HEK293 (cell line): ENCODE results near the gene SLC37A2.

ENCODE experiments used
- CTCF ChIA-PET: fragments of 350-600 bp; formaldehyde crosslinking; extraction: SDS; loops from one replicate; lab custom pipeline; 2021; ENCODE audit warnings: antibody characterized with exemption; lab: Yijun Ruan, JAX
- POLR2A ChIA-PET: fragments of 300-600 bp; formaldehyde crosslinking; extraction: SDS; loops from one replicate; lab custom pipeline; 2020; ENCODE audit warnings: antibody characterized with exemption, inconsistent platforms; lab: Yijun Ruan, JAX
- H3K27ac ChIP-seq: fragments of 200-500 bp; sonication (Bioruptor generic); 2 replicates; pipeline ENCODE4 v1.5.1; 2014; ENCODE audit warnings: low read depth, low read length, control low read depth, inconsistent platforms; ENCODE audit errors: extremely low read depth
- H3K36me3 ChIP-seq, 2 experiments: fragments of 200-500 bp in 1 of 2; sonication (Bioruptor generic) in 1 of 2; 1 replicate in 1 of 2; 2 replicates in 1 of 2; pipeline ENCODE4 v1.5.1; 2014 to 2017; ENCODE audit warnings: inconsistent platforms in 2 of 2, low read length in 2 of 2; ENCODE audit not compliant: control insufficient read depth in 2 of 2, insufficient read depth in 1 of 2
- H3K4me1 ChIP-seq: fragments of 200-500 bp; sonication (Bioruptor generic); 2 replicates; pipeline ENCODE4 v1.5.1; 2014; ENCODE audit warnings: mild to moderate bottlenecking, low read length, inconsistent platforms; ENCODE audit not compliant: control insufficient read depth, insufficient read depth
- H3K4me3 ChIP-seq: 2 replicates; pipeline ENCODE4 v1.5.1; 2011; ENCODE audit warnings: low read depth, mild to moderate bottlenecking, control low read depth, low read length, moderate library complexity
- H3K9me3 ChIP-seq: fragments of 200-500 bp; sonication (Bioruptor generic); 2 replicates; pipeline ENCODE4 v1.5.1; 2014; ENCODE audit warnings: low read depth, low read length, inconsistent platforms; ENCODE audit not compliant: control insufficient read depth, insufficient read depth
- GLIS1 ChIP-seq: fragments of 450-650 bp; formaldehyde crosslinking; IDR thresholded peaks from 2 replicates; pipeline ENCODE4 v1.5.1; 2016; ENCODE audit warnings: missing biosample characterization, missing genetic modification characterization
- KLF16 ChIP-seq: fragments of 450-650 bp; formaldehyde crosslinking; IDR thresholded peaks from 2 replicates; pipeline ENCODE4 v1.5.1; 2017; ENCODE audit warnings: missing biosample characterization, missing genetic modification characterization
- PRDM1 ChIP-seq: fragments of 450-650 bp; formaldehyde crosslinking; IDR thresholded peaks from 2 replicates; pipeline ENCODE4; 2016; ENCODE audit warnings: missing biosample characterization, missing genetic modification characterization
- PRDM6 ChIP-seq: fragments of 450-650 bp; formaldehyde crosslinking; IDR thresholded peaks from 2 replicates; pipeline ENCODE4 v1.5.1; 2017; ENCODE audit warnings: missing biosample characterization, missing genetic modification characterization
- WT1 ChIP-seq: fragments of 450-650 bp; formaldehyde crosslinking; IDR thresholded peaks from 2 replicates; pipeline ENCODE4 v1.5.1; 2016; ENCODE audit warnings: missing biosample characterization, missing genetic modification characterization
- ZBTB10 ChIP-seq: fragments of 450-650 bp; formaldehyde crosslinking; IDR thresholded peaks from 2 replicates; pipeline ENCODE4 v1.5.1; 2016; ENCODE audit warnings: missing biosample characterization, missing genetic modification characterization
- ZBTB20 ChIP-seq: fragments of 450-650 bp; formaldehyde crosslinking; IDR thresholded peaks from 2 replicates; pipeline ENCODE4 v1.5.1; 2016; ENCODE audit warnings: missing biosample characterization, missing genetic modification characterization
- ZBTB49 ChIP-seq: fragments of 450-650 bp; formaldehyde crosslinking; IDR thresholded peaks from 2 replicates; pipeline ENCODE4 v1.5.1; 2016; ENCODE audit warnings: missing biosample characterization, missing genetic modification characterization, low read depth
- ZBTB7A ChIP-seq: fragments of 450-650 bp; formaldehyde crosslinking; IDR thresholded peaks from 2 replicates; pipeline ENCODE4 v1.5.1; 2016; ENCODE audit warnings: low read depth, missing biosample characterization, missing genetic modification characterization
- ZNF140 ChIP-seq: fragments of 450-650 bp; formaldehyde crosslinking; IDR thresholded peaks from 2 replicates; pipeline ENCODE4 v1.5.1; 2016; ENCODE audit warnings: missing biosample characterization, missing genetic modification characterization
- ZNF146 ChIP-seq: fragments of 450-650 bp; formaldehyde crosslinking; IDR thresholded peaks from 2 replicates; pipeline ENCODE4 v1.5.1; 2016; ENCODE audit warnings: missing biosample characterization, missing genetic modification characterization
- ZNF354C ChIP-seq: fragments of 450-650 bp; formaldehyde crosslinking; IDR thresholded peaks from 2 replicates; pipeline ENCODE4 v1.5.1; 2016; ENCODE audit warnings: missing biosample characterization, missing genetic modification characterization, low read depth, borderline replicate concordance
- ZNF366 ChIP-seq: fragments of 450-650 bp; formaldehyde crosslinking; conservative IDR thresholded peaks from 2 replicates; pipeline ENCODE4 v1.5.1; 2016; ENCODE audit warnings: missing biosample characterization, missing genetic modification characterization
- ZNF549 ChIP-seq: fragments of 450-650 bp; IDR thresholded peaks from 2 replicates; pipeline ENCODE4 v1.5.1; 2018; ENCODE audit warnings: missing biosample characterization, missing genetic modification characterization, mild to moderate bottlenecking, inconsistent platforms, moderate library complexity
- ZNF560 ChIP-seq: fragments of 450-650 bp; formaldehyde crosslinking; IDR thresholded peaks from 2 replicates; pipeline ENCODE4 v1.5.1; 2017; ENCODE audit warnings: missing biosample characterization, missing genetic modification characterization, borderline replicate concordance
- ZNF596 ChIP-seq: fragments of 450-650 bp; IDR thresholded peaks from 2 replicates; pipeline ENCODE4 v1.5.0; 2018; ENCODE audit warnings: missing biosample characterization, mild to moderate bottlenecking, missing genetic modification characterization, moderate library complexity
- ZNF621 ChIP-seq: fragments of 450-650 bp; formaldehyde crosslinking; IDR thresholded peaks from 2 replicates; pipeline ENCODE4 v1.5.1; 2017; ENCODE audit warnings: missing biosample characterization, missing genetic modification characterization
- ZXDB ChIP-seq: fragments of 450-650 bp; formaldehyde crosslinking; IDR thresholded peaks from 2 replicates; pipeline ENCODE4 v1.5.1; 2016; ENCODE audit warnings: missing biosample characterization, missing genetic modification characterization
- TF ChIP-seq, protein P1 (sequence below): fragments of 450-650 bp; formaldehyde crosslinking; IDR thresholded peaks from 2 replicates; pipeline ENCODE4 v1.5.1; 2016; ENCODE audit warnings: missing biosample characterization, missing genetic modification characterization

Gene SLC37A2

GRCh38 chr11:125063429-125064043, 431 bp downstream of the SLC37A2 start:
- CTCF ChIA-PET, result interaction anchor here (0.6 to 1.0 kb wide), 4 partner anchors 77 to 1816 kb away, joined by 3 to 5 read pairs (median 4); no protein-coding TSS in a partner anchor
- no peak overlapping the region for H3K27ac ChIP-seq
- TF ChIP-seq PRDM1 (tag by site-specific recombination), result no peak
- 0 out of 2 replicates have a peak, but pooled peaks have one; percentile 5 for TF ChIP-seq ZBTB20 (tag by site-specific recombination)
- peak; percentile 59 for TF ChIP-seq GLIS1
- POLR2A ChIA-PET, result interaction anchor here (0.6 kb wide), 1 partner anchor 736 kb away, joined by 3 read pairs; no protein-coding TSS in a partner anchor
- H3K9me3 ChIP-seq, result no peaks in the 10 kb centered on the region
- peak overlapping the region; percentile 53 for H3K4me3 ChIP-seq
- no peaks in the 10 kb centered on the region for H3K36me3 ChIP-seq
- no peaks in the 10 kb centered on the region for H3K4me1 ChIP-seq

DNA sequence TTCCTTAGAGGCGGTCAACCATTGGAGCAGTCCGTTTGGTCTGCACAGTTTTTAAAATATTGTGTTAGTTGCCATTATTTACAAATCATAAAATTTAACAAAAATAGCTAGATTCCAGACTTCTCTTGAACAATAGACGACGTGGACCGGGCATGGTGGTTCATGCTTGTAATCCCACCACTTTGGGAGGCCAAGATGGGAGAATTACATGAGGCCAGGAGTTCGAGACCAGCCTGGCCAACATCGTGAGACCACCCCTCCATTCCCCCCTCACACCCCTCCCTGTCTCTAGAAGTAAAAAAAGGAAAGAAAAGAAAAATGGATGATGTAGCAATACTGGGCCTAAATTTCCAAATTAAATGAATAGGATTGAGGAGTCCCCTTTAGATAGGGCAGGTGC, 965 bp downstream of the SLC37A2 start:
- no peaks in the 10 kb centered on the region for H3K4me1 ChIP-seq
- H3K4me3 ChIP-seq, result no peak overlapping the region
- CTCF ChIA-PET, result interaction anchor here (0.9 kb wide), 1 partner anchor 27 kb away, joined by 3 read pairs; no protein-coding TSS in a partner anchor
- POLR2A ChIA-PET, result no interaction called here
- no peaks in the 10 kb centered on the region for H3K9me3 ChIP-seq
- H3K36me3 ChIP-seq, result no peaks in the 10 kb centered on the region
- H3K27ac ChIP-seq, result no peak overlapping the region
- TF ChIP-seq ZBTB7A (no peak), ZNF621 (tag by site-specific recombination) (no peak), ZNF140 (tag by site-specific recombination) (no peak), ZBTB49 (tag by site-specific recombination) (no peak), ZNF549 (tag by site-specific recombination) (no peak), KLF16 (tag by site-specific recombination) (no peak)
- TF ChIP-seq, protein P1, sequence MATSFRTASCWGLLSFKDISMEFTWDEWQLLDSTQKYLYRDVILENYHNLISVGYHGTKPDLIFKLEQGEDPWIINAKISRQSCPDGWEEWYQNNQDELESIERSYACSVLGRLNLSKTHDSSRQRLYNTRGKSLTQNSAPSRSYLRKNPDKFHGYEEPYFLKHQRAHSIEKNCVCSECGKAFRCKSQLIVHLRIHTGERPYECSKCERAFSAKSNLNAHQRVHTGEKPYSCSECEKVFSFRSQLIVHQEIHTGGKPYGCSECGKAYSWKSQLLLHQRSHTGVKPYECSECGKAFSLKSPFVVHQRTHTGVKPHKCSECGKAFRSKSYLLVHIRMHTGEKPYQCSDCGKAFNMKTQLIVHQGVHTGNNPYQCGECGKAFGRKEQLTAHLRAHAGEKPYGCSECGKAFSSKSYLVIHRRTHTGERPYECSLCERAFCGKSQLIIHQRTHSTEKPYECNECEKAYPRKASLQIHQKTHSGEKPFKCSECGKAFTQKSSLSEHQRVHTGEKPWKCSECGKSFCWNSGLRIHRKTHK, result no peak
- TF ChIP-seq, all 188 proteins: peak for 0

DNA sequence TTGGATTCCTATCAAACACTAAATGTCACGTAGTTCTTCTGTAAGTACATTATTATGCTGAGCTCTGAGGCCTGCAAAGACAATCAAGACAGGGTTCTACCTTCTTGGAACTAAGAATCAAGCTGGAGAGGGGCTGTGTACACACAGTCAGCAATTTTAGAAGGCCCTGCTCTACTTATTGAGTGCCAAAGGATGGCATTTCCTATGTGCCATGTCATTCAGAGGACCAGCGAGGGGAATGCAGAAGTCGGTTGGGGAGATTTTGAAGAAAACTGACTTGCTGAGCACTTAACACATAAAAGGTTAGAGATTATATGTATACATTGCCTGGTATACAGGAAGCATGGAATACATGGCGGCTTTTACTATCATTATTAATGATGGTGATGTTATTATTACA, 5.3 kb downstream of the SLC37A2 start:
- TF ChIP-seq WT1 (tag by site-specific recombination) (no peak), ZNF560 (tag by site-specific recombination) (no peak)
- Histone ChIP-seq H3K27ac (no peak overlapping the region), H3K36me3 (no peaks in the 10 kb centered on the region), H3K4me1 (no peaks in the 10 kb centered on the region), H3K4me3 (no peak overlapping the region), H3K9me3 (no peaks in the 10 kb centered on the region)
- ChIA-PET CTCF (no interaction called here), POLR2A (no interaction called here)

- H3K36me3 ChIP-seq, result no peaks in the 10 kb centered on the region
- no peak overlapping the region for H3K27ac ChIP-seq
- H3K9me3 ChIP-seq, result no peaks in the 10 kb centered on the region
- no peaks in the 10 kb centered on the region for H3K4me1 ChIP-seq
- H3K4me3 ChIP-seq, result no peak overlapping the region
- POLR2A ChIA-PET, result no interaction called here
- CTCF ChIA-PET, result interaction anchor here (0.6 to 1.2 kb wide), 2 partner anchors 72 to 73 kb away, joined by 3 read pairs; no protein-coding TSS in a partner anchor
- TF ChIP-seq ZNF596, result no peak
- TF ChIP-seq ZNF366 (tag by site-specific recombination), result no peak
- no peak for TF ChIP-seq ZNF354C
- TF ChIP-seq ZBTB10 (tag by site-specific recombination), result no peak
- TF ChIP-seq ZXDB (tag by site-specific recombination), result no peak
- no peak for TF ChIP-seq PRDM6
- TF ChIP-seq ZNF146 (tag by site-specific recombination), result no peak
Measured at GRCh38 chr11:125069008-125069407, 5.9 kb downstream of the SLC37A2 start.
